Subcutaneous adipose tissue (tissue), 4 donors: ENCODE data around the gene FAM83F. TPM values are rescaled to one million over a fixed set of nuclear protein-coding genes. Genes with fewer than 3 reads are reported as not detected.

Experiments
- CTCF ChIP-seq: fragments of 450-650 bp; IDR thresholded peaks from one replicate; pipeline ENCODE4 v1.5.1; 2016; ENCODE audit warnings: low read depth, mild to moderate bottlenecking, control low read depth, antibody characterized with exemption, moderate library complexity
- total RNA-seq, 4 donors: library from RNA; depleted of rRNA; stranded (reverse); fragments of >200 nt; gene quantifications; one replicate each; pipeline ENCODE4 v1.1.0, GENCODE V29; 2016

Gene FAM83F
- total RNA-seq, 4 donors from 2014 or later = 0.17 to 6.8 (median 3.0) TPM

- TF ChIP-seq CTCF = no peak
Measured at GRCh38 chr22:39959640-39960447, 34.9 kb upstream of the FAM83F start, which contains the start of gene TMA7B. Gene TMA7B (plus strand): TSS chr22:39960397. CDS start chr22:39964375, 3,978 bp downstream.

- no peak for TF ChIP-seq CTCF
Measured at GRCh38 chr22:39960791-39961746, 33.7 kb upstream of the FAM83F start.

GRCh38 chr22:39962071-39962470 is 32.7 kb upstream of the FAM83F start:
- no peak for TF ChIP-seq CTCF

GRCh38 chr22:39965748-39966147 is 29.0 kb upstream of the FAM83F start:
- TF ChIP-seq CTCF = no peak

GRCh38 chr22:39966470-39966869 is 28.3 kb upstream of the FAM83F start:
- no peak for TF ChIP-seq CTCF

GRCh38 chr22:39967103-39967829 is 27.5 kb upstream of the FAM83F start:
- TF ChIP-seq CTCF = no peak
